Renal pelvis (tissue), 12 donors: ENCODE data around the gene IBTK. TPM values are rescaled to one million over a fixed set of nuclear protein-coding genes. Genes with fewer than 3 reads are reported as not detected.
"Not testable (repeated sequence)": the region's sequence is repeated elsewhere in the genome, so short reads cannot be mapped to it uniquely, and the experiment has no call there.

Source experiments
- DNase-seq: peaks from one replicate; pipeline ENCODE4 v3.0.0-alpha.2; 2013
- long read RNA-seq, 16 experiments: transcript quantifications; one replicate each; lab custom pipeline, GENCODE V29; 2026
- polyA plus RNA-seq, 3 donors: library from polyadenylated mRNA; unstranded; fragments of 120-200 nt; gene quantifications; one replicate each; pipeline ENCODE4 v1.2.1, GENCODE V29; 2013; ENCODE audit not compliant: insufficient read length in 3 of 3

Gene IBTK
- 10 to 100 TPM; 40.2 to 46.3 (median 40.2) TPM for polyA plus RNA-seq
- long read RNA-seq, donor 1, partial matches to known transcripts: 6 of 6 reads
- long read RNA-seq, donor 1, other reads (novel, unspliced or antisense): 0 of 6 reads
- long read RNA-seq, donor 2, full-length matches to known transcripts: 2 of 24 reads
- long read RNA-seq, donor 2, partial matches to known transcripts: 22 of 24 reads
- long read RNA-seq, donor 2, other reads (novel, unspliced or antisense): 0 of 24 reads
- long read RNA-seq, donor 3, full-length matches to known transcripts: 1 of 7 reads
- long read RNA-seq, donor 3, partial matches to known transcripts: 6 of 7 reads
- long read RNA-seq, donor 3, other reads (novel, unspliced or antisense): 0 of 7 reads
- long read RNA-seq, donor 4: 0 reads
- long read RNA-seq, donor 5: 0 reads
- long read RNA-seq, donor 6, partial matches to known transcripts: 16 of 16 reads
- long read RNA-seq, donor 6, other reads (novel, unspliced or antisense): 0 of 16 reads
- long read RNA-seq, donor 7, full-length matches to known transcripts: 1 of 1 reads
- long read RNA-seq, donor 7, partial matches to known transcripts: 0 of 1 reads
- long read RNA-seq, donor 7, other reads (novel, unspliced or antisense): 0 of 1 reads
- long read RNA-seq, donor 8, partial matches to known transcripts: 0 of 1 reads
- long read RNA-seq, donor 8, other reads (novel, unspliced or antisense): 0 of 1 reads
- long read RNA-seq, donor 9, partial matches to known transcripts: 15 of 15 reads
- long read RNA-seq, donor 9, other reads (novel, unspliced or antisense): 0 of 15 reads
- long read RNA-seq, donor 10, full-length matches to known transcripts: 2 of 18 reads
- long read RNA-seq, donor 10, partial matches to known transcripts: 16 of 18 reads
- long read RNA-seq, donor 10, other reads (novel, unspliced or antisense): 0 of 18 reads
- long read RNA-seq, donor 11: 0 reads
- long read RNA-seq, donor 12, full-length matches to known transcripts: 3 of 17 reads
- long read RNA-seq, donor 12, partial matches to known transcripts: 14 of 17 reads
- long read RNA-seq, donor 12, other reads (novel, unspliced or antisense): 0 of 17 reads
- long read RNA-seq, donor 13: 0 reads
- long read RNA-seq, donor 14, full-length matches to known transcripts: 1 of 17 reads
- long read RNA-seq, donor 14, partial matches to known transcripts: 16 of 17 reads
- long read RNA-seq, donor 14, other reads (novel, unspliced or antisense): 0 of 17 reads
- long read RNA-seq, donor 15, partial matches to known transcripts: 11 of 11 reads
- long read RNA-seq, donor 15, other reads (novel, unspliced or antisense): 0 of 11 reads
- long read RNA-seq, donor 16: 0 reads

DNA sequence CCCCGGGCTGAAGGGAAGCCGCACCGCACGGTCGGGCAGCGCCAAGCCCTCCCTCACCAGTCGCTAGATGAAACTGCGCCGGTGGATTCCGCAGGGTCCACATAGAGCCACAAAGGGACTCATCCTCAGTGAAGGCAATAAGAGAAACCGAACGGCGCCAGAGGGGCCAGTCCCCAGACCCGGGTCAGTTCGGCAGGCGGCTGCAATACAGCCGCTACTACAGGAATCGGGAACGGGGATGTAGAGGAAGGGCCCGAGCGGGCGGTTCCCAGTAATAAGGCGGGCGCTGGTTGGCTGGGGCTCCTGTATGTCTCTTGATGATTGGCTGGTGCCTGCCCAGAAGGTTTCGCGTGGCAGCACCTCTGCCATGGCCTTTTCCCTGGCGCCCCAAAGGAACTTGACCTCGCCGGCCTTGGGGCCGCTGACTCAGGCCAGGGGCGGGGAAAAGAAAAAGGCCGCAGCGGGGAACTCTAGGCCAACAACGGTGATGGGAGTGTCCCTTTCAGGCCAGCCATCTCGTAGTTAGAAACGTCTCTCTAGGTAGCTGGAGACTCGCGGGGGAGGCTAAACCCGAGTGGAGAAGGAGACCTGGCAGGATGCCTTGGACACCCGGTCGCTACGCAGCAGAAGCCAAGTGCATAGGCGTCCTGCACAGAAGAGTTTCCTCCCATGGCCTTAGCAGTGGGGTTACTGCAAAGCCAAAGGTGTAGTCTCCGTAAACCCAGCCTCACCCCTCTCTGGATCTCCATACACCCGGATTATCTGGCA lies at the start of gene IBTK:
Gene IBTK, minus strand, starts transcription at position 240 of the 768 bp plus-strand sequence. CDS start 7,258 bp downstream, outside the sequence.
- peak; percentile 92 for DNase-seq

DNA sequence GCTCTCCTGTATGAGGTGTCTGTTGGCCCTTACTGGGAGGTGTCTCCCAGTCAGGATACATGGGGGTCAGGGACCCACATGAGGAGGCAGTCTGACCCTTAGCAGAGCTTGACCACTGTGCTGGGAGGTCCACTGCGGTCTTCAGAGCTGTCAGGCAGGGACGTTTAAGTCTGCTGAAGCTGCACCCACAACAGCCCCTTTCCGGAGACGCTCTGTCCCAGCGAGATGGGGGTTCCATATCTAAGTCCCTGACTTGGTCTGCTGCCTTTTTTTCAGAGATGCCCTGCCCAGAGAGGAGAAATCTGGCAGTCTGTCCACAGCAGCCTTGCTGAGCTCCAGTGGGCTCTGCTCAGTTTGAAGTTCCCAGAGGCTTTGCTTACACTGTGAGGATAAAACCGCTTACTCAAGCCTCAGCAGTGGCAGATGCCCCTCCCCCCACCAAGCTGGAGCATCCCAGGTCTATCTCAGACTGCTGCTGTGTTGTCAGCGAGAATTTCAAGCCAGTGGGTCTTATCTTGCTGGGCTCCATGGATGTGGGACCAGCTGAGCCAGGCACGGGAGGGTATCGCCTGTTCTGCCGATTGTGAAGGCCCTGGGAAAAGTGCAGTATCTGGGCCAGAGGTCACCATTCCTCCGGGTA lies 36.3 kb upstream of the IBTK start:
- DNase-seq: no peak

- DNase-seq: not testable (repeated sequence)
These were observed 34.0 kb upstream of the IBTK start for GRCh38 chr6:82281550-82281949.

- no peak for DNase-seq
These were observed 30.1 kb upstream of the IBTK start for GRCh38 chr6:82277686-82278085.

DNA sequence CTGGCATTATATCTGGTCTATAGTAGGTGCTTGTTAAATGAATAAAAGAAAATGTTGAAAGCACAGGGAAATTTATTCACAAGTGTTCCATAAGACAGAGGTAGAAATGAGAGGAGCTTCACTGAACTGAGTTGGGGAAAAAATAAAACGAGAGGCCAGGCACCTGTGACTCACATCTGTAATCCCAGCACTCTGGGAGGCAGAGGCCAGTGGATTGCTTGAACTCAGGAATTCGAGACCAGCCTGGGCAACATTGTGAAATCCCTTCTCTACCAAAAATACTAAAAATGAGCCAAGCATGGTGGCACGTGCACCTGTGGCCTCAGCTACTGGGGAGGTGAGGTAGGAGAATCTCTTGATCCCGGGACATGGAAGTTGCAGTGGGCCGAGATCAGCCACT lies 28.1 kb upstream of the IBTK start:
- DNase-seq: no peak

DNA sequence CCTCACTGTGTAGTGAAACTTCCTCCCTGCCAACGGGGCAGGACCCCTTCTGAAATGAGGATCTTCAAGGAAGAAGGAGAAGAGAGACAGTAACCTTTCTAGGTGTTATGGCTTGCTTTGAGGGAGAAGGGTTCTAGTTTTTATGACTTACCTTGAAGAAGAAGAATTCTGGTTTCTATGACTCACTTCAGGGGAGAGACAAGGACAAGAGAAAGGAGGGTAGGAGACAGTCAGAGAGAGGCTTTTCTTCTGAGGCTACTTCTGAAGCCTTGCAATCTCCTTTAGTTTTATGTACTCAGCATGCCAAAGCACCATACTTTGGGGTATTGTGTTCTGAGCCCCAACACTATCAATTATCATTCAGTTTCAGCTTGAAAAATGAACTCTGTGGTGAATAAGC lies 25.8 kb upstream of the IBTK start:
- no peak for DNase-seq

- peak; percentile 21 for DNase-seq
These were observed 23.5 kb upstream of the IBTK start for GRCh38 chr6:82270881-82271635.

- no peak for DNase-seq
These were observed 20.8 kb upstream of the IBTK start for GRCh38 chr6:82268301-82268846.

- no peak for DNase-seq
These were observed 17.3 kb upstream of the IBTK start for GRCh38 chr6:82264824-82265223.

DNA sequence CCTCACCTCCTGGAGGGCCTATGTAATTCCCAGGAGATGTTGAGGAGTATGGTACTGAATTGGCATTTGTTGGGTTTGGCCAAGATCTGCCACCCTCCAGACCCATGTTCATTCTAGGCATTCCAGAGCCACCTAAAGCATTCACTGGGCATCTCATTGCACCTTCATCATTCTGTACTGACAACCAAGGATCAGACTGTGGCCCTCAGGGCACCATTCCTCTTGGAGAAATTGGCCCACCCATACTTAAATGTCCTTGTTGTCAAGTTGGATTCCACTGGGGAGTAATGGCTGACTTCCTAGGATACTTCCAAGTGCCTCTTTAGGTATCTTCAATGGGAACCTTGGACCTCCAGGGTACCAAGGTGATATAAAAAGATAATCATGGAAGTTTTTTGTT lies 16.8 kb upstream of the IBTK start:
- DNase-seq: no peak

GRCh38 chr6:82263916-82264315 lies 16.4 kb upstream of the IBTK start:
- DNase-seq: no peak

- no peak for DNase-seq
These were observed 13.6 kb upstream of the IBTK start for GRCh38 chr6:82260997-82261732.

DNA sequence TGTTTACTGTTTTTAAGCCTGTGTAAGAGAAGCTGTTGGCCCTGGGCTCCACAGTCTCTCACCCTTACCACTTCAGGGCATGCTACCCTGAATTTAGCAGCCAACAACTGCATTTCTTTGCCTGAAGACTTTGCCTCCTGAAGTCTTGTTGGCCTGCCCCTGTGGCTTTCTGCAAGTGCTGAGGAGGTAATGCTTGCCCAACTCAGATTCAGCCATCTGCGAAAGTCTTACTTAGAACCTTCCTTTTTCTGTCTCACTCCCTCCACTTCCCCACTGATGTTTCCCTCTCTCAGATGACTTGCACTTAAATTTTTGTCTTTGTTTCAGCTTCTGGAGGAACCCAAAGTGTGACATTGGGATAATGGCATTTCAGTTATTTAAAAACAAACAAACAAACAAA lies 11.8 kb upstream of the IBTK start:
- DNase-seq: no peak

DNA sequence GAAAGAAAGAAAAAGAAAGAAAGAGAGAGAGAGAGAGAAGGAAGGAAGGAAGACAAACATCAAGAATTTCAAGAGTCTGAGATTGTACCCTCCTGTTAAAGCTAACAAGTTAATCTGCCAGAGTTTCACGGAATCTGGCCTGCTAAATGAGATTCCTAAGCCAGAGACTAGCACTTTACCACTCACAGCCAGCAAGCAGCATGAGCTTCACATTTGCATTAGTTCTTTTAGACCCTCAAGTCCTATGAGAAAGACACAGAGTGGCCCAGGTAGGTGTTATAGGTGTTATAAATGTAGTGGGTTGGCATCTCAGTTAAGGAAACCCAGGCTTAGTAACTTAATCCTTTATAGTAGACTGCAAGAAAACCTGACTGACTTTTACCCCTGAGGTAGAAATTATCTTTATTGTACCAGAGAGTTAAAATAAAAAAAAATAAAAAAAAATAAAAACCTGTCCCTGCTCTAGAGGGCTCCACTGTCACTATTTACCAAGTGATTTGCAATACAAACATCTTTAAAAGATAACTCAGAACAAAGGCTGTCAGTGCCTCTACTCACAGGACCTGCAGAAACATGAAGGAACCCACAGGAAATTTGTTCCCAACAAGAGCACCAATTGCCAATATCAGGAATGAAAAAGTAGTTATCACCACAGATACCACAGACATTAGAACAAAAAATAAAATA lies 9.7 kb upstream of the IBTK start:
- no peak for DNase-seq

DNA sequence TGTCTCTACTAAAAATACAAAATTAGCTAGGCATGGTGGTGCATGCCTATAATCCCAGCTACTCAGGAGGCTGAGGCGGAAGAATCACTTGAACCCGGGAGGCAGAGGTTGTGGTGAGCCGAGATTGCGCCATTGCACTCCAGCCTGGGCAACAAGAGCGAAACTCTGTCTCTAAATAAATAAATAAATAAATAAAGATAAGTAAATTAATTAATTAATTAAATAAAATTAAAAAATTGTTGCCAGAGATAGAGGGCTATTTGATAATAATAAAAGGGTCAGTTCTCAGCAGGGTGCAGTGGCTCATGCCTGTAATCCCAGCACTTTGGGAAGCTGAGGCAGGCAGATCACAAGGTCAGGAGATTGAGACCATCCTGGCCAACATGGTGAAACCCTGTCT lies 7.2 kb upstream of the IBTK start:
- DNase-seq: not testable (repeated sequence)

- peak; percentile 24 for DNase-seq
These were observed 4.4 kb upstream of the IBTK start for GRCh38 chr6:82251942-82252341.

GRCh38 chr6:82249381-82250253 lies 2.1 kb upstream of the IBTK start:
- DNase-seq: no peak
